GM19023 (cell line): ENCODE data around the gene FRMD3.
"Not testable (repeated sequence)": the region's sequence is repeated elsewhere in the genome, so short reads cannot be mapped to it uniquely, and the experiment has no call there.

ENCODE experiments used
- ATAC-seq: cut with Tn5 transposase; IDR thresholded peaks from one replicate; pipeline ENCODE4 v1.9.1; 2021; ENCODE audit warnings: mild to moderate bottlenecking, moderate library complexity; ENCODE audit not compliant: unreplicated experiment

The FRMD3 gene

GRCh38 chr9:83401328-83401900 is 136.8 kb downstream of the FRMD3 start:
- ATAC-seq = no peak

DNA sequence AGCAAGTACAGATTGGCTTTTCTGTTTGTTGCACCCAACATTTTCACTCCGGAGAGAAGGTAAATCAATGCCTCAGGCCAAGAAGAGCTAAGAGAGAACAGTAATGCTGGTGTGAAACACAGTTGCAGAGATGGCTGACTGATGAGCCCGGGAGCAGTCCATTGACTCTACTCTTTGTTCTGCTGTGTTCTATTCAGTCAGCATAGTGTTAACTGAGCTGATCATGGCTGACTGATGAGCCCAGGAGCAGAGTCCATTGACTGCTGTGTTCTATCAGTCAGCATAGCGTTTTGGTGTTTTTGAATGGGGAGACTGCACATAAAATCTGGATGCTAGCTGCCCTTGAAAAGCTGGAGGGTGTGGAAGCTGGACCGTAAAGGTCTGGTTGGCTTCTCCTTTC is 141.4 kb downstream of the FRMD3 start:
- no peak for ATAC-seq

DNA sequence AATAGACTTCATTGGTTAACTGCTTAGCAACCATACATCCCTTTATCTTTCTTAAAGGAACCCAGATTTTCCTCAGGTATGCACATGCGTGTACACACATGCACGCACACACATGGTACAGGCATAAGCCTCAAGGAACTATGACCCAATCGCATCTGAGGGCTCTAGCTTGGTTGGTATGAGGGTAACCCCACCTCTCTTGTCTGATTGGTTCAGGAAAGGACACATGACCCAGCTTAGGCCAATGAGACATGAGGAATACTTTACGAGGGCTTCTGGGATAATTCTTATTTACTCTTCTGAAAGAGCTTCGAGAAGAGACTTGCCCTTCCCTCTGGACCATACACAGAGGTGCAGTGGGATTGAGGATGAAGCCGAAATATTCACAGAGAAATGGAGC is 141.9 kb downstream of the FRMD3 start:
- ATAC-seq = no peak

DNA sequence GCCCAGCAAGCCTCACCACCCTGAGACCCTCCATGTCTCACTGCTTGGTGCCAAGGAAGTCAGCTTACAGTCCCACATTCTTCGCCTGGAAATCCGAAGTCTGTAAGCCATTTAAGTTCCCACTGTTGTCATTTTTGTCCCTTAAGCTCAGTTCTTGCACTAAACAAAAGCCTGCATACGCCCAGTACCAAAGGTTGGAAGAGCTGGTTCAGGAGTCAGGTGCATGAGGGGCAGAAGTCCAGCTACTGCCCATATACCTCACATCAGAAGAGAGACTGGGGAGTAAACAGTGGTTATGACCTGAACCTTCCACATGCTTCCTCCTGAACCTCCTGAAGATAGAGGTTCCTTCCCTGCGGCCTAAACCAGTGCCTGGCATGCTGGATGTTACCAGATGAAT is 146.0 kb downstream of the FRMD3 start:
- no peak for ATAC-seq

- ATAC-seq = no peak
Observed at GRCh38 chr9:83388346-83388745, 149.9 kb downstream of the FRMD3 start.

GRCh38 chr9:83387401-83388185 is 150.6 kb downstream of the FRMD3 start:
- no peak for ATAC-seq

DNA sequence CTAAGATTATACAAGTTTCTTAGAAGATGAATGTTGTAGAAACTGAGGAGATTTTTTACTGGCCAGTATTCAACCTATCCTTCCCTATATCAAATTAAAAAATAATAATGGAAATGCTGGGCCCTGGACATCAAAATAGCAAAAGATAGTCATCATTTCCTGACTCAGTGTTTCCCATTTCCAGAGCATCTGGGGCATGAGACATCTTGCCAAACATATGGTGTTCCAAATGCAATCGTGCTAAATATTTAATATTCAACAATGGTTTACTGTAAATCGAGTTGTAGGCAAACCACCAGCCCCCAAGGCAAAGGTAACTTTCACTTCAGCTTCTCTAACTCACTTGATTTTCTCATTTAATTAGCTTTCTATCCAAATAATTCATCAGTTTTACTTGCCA is 152.9 kb downstream of the FRMD3 start:
- ATAC-seq = no peak

DNA sequence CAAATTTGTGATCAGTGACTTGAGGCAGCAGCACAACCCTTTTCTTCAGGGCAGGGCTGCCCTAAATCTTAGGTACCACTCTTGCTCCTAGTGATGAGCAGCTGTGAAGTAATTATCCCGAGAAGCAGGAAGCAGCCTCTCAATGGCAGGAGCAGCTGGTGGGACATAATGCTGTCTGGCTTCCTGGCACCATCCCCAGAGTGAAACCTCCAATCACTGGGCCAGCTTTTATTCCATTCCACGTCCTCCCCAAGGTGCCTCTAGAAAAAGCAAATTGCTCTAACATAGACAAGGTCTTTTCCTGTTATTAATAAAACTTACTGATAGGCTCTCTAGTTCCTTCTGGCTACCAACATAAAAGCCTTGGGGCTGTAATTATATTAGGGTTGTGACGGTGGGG is 154.0 kb downstream of the FRMD3 start:
- no peak for ATAC-seq

- ATAC-seq = no peak
Observed at GRCh38 chr9:83383034-83383433, 155.2 kb downstream of the FRMD3 start.

- ATAC-seq = no peak
Observed at GRCh38 chr9:83382421-83382820, 155.8 kb downstream of the FRMD3 start.

DNA sequence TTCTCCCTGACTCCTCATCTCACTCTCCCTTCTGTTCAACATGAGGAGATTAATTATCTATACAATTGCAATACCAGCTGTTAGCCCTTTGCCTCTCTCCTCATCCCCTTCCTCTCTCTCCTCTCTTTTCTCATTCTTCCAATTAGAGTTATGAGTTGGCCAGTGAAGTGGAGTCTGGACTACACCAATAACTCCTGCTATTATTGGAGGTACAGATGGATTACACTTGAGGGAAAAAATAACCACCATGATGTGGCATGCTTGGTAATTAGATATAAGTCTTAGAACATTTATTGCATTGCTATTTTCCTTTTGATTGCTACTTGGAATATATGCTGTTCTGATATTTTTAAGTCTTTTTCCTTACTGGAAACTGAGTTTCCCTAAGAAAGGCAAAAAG is 159.2 kb downstream of the FRMD3 start:
- ATAC-seq = no peak

DNA sequence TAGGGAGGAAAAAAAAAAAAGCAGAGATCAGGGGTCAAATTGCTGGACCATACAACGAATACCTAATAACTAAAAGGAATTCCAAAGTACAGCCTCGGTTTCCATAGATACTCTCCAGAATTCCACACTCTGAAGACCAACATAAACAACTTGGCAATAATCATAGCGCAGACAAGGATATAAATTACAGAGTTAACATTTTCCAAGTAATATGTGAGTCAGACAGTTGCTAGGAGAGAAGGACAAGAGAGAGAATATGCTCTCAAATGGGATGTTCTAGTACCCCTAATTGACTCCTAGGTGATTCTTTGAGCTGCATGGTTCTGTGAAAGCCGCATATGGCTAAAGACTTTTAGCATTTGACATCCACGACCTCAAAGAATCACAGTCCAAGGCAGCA is 165.2 kb downstream of the FRMD3 start:
- ATAC-seq = no peak

GRCh38 chr9:83367326-83367725 is 170.9 kb downstream of the FRMD3 start:
- no peak for ATAC-seq

GRCh38 chr9:83362341-83362995 is 175.7 kb downstream of the FRMD3 start:
- no peak for ATAC-seq

- ATAC-seq = no peak
Observed at GRCh38 chr9:83359039-83359438, 179.2 kb downstream of the FRMD3 start.

DNA sequence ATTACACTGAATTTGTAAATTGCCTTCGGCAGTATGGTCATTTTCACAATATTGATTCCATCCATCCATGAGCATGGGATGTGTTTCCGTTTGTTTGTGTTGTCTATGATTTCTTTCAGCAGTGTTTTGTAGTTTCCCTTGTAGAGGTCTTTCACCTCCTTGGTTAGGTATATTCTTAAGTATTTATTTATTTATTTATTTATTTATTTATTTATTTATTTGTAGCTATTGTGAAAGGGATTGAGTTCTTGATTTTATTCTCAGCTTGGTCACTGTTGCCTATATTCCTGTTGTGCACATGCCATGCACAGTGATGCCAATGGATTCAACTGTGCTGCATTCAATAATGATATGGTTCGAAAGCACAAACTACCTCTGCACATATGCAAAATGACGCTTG is 179.7 kb downstream of the FRMD3 start:
- not testable (repeated sequence) for ATAC-seq

DNA sequence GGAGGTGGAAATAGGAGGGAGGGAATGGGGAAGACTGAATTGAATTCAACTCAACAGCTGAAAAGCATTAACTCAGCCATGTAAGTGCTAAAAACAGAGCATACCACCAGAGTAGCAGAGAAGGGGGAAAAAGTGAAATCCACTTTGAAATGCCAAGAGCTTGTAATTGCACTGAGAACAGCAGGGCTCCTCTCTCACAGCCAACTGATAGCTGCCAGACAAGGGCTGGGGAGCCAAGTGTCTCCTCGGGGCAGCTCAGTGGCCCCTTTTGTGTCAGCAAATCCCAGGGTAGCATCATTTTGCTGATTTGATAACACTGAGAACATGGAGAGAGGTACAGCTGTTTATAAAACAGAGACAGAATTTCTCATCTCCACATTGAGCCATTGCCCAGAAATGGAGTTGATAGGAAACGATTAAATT is 182.5 kb downstream of the FRMD3 start:
- ATAC-seq = no peak

- ATAC-seq = no peak
Observed at GRCh38 chr9:83355024-83355444, 183.2 kb downstream of the FRMD3 start.

GRCh38 chr9:83349031-83349430 is 189.2 kb downstream of the FRMD3 start:
- no peak for ATAC-seq

- no peak for ATAC-seq
Observed at GRCh38 chr9:83346655-83347420, 191.4 kb downstream of the FRMD3 start.

DNA sequence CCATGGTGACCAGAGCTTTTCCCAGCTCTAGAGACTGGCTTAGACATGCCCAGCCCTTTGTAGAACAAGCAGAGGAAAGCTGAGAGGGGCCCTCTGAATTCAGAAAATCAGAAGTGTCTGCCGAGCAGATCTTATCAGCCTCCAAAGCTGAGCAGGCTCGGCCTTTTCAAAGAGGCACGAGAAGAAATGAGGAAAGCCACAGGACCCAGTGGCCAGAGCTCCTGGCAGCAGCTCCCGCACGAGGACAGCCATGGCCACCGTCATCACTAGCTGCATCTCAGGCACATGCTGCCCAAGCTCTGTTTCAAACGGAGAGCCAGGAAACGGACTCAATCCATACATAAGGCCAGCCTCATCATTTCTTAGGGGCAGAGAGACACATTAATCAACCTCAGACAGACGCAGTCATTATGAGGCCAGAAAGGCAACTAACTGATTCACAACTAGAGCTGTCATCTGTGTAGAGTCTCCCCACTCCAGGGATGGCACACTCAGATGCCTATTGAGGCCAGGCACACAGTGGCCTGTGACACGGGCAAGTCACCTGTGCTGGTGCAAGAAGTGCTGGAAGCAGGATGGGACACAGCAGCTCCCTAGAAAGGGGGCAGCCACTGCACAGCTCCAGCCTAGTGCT is 194.7 kb downstream of the FRMD3 start:
- no peak for ATAC-seq
